HL-60 (cell line): Measurements from ENCODE around the gene UNK.

ENCODE experiments used
- DNase-seq, 2 experiments: peaks; one replicate each; pipeline ENCODE4 v3.0.0-alpha.2; 2010 to 2020; ENCODE audit warnings: low read depth in 1 of 2, low spot score in 1 of 2
- H3K27ac ChIP-seq: fragments of 250-450 bp; sonication (Bioruptor Pico); replicated peaks from 2 replicates; pipeline ENCODE4 v1.5.1; 2020; ENCODE audit warnings: mild to moderate bottlenecking, moderate library complexity
- H3K27me3 ChIP-seq: fragments of 250-450 bp; sonication (Bioruptor Pico); 2 replicates; pipeline ENCODE4 v1.5.1; 2021; ENCODE audit warnings: mild to moderate bottlenecking, moderate library complexity; ENCODE audit not compliant: insufficient read depth, poor library complexity, severe bottlenecking
- H3K4me3 ChIP-seq: replicated peaks from 2 replicates; pipeline ENCODE4 v1.5.1; 2011; ENCODE audit warnings: mild to moderate bottlenecking, control low read depth, low read length; ENCODE audit not compliant: insufficient read depth
- CTCF ChIP-seq: IDR thresholded peaks from one replicate; pipeline ENCODE4 v1.5.1; 2011; ENCODE audit warnings: low read length, control low read depth, inconsistent platforms; ENCODE audit not compliant: insufficient read depth
- GABPA ChIP-seq: IDR thresholded peaks from 2 replicates; pipeline ENCODE4 v1.6.1; 2012; ENCODE audit warnings: low read depth
- POLR2AphosphoS5 ChIP-seq: IDR thresholded peaks from 2 replicates; pipeline ENCODE4 v1.6.1; 2012; ENCODE audit warnings: low read depth
- REST ChIP-seq: IDR thresholded peaks from 2 replicates; pipeline ENCODE4 v1.6.1; 2012; ENCODE audit warnings: low read depth; ENCODE audit not compliant: insufficient replicate concordance
- SPI1 ChIP-seq: IDR thresholded peaks from 2 replicates; pipeline ENCODE4 v1.6.1; 2012; ENCODE audit warnings: low read depth, mild to moderate bottlenecking, borderline replicate concordance

The UNK gene

GRCh38 chr17:75783803-75784472 lies 668 bp upstream of the UNK start:
- peak in 1 of 2 experiments; percentile 27 for DNase-seq
- Histone ChIP-seq H3K4me3 (peak overlapping the region; percentile 35), H3K27ac (peak overlapping the region; percentile 100), H3K27me3 (no peaks in the 10 kb centered on the region)
- TF ChIP-seq GABPA: no peak
- no peak for TF ChIP-seq REST
- TF ChIP-seq SPI1: no peak
- no peak for TF ChIP-seq CTCF
- peak; percentile 18; the same call in 1 of the 2 replicates for TF ChIP-seq POLR2AphosphoS5

- H3K4me3 ChIP-seq: peak overlapping the region; percentile 28
- no peak for TF ChIP-seq CTCF
- peak; percentile 88 for TF ChIP-seq POLR2AphosphoS5
- peak; percentile 64 for TF ChIP-seq REST
- TF ChIP-seq SPI1: peak; percentile 72; the same call in 1 of the 2 replicates
- H3K27ac ChIP-seq: peak overlapping the region; percentile 100
- no peaks in the 10 kb centered on the region for H3K27me3 ChIP-seq
- peak in 1 of 2 experiments; percentile 92 for DNase-seq
Observed at GRCh38 chr17:75785016-75785890, 647 bp downstream of the UNK start.

GRCh38 chr17:75791254-75791653 lies 6.6 kb downstream of the UNK start:
- H3K27ac ChIP-seq: peak overlapping the region; percentile 25; the same call in 1 of the 2 replicates
- DNase-seq: no peak
- no peak overlapping the region for H3K4me3 ChIP-seq
- H3K27me3 ChIP-seq: no peaks in the 10 kb centered on the region
- no peak for TF ChIP-seq REST
- no peak for TF ChIP-seq SPI1
- TF ChIP-seq CTCF: no peak
- TF ChIP-seq POLR2AphosphoS5: no peak
- no peak for TF ChIP-seq GABPA
